ENCODE results near the gene COL4A4.

GRCh38 chr2:227020416-227020815 is 143.6 kb downstream of the COL4A4 start:
- TF ChIP-seq, protein P1, sequence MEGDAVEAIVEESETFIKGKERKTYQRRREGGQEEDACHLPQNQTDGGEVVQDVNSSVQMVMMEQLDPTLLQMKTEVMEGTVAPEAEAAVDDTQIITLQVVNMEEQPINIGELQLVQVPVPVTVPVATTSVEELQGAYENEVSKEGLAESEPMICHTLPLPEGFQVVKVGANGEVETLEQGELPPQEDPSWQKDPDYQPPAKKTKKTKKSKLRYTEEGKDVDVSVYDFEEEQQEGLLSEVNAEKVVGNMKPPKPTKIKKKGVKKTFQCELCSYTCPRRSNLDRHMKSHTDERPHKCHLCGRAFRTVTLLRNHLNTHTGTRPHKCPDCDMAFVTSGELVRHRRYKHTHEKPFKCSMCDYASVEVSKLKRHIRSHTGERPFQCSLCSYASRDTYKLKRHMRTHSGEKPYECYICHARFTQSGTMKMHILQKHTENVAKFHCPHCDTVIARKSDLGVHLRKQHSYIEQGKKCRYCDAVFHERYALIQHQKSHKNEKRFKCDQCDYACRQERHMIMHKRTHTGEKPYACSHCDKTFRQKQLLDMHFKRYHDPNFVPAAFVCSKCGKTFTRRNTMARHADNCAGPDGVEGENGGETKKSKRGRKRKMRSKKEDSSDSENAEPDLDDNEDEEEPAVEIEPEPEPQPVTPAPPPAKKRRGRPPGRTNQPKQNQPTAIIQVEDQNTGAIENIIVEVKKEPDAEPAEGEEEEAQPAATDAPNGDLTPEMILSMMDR (IDR thresholded peaks at IDR 0.05) = no peak
- TF ChIP-seq POLR2AphosphoS5 (IDR thresholded peaks at IDR 0.05) = no peak
- TF ChIP-seq POLR2A (IDR thresholded peaks at IDR 0.05) = no peak

Data from prostate gland (tissue), 2 donors.